Measurements from ENCODE around the gene MAN2A2. TPM values are rescaled to one million over a fixed set of nuclear protein-coding genes. Genes with fewer than 3 reads are reported as not detected.

MAN2A2 gene
- total RNA-seq, 5 donors from 2014 or later (not counting 1 experiment from before 2014, with no cell fraction given), result 119 to 158 (median 142) TPM

- DNase-seq (no peak), ATAC-seq (replicated peaks in 1 of 4) (no peak)
- POLR2A ChIA-PET, result no interaction called here
- 95% methylated on average over 6 of the region's 9 CpGs for WGBS (ENCODE audit: insufficient coverage)
- H3K9me3 ChIP-seq, result no peaks in the 10 kb centered on the region
- Mint-ChIP-seq H3K9me3 (no peaks in the 10 kb centered on the region), H3K36me3 (peaks cover 29% of the 10 kb centered on the region), H3K27ac (no peak overlapping the region), H3K4me1 (no peaks in the 10 kb centered on the region), H3K27me3 (no peaks in the 10 kb centered on the region), H3K4me3 (no peak overlapping the region)
- no peaks in the 10 kb centered on the region for H3K27me3 ChIP-seq (replicated peaks in 1 of 2; ENCODE audit: control insufficient read depth in 2 of 2, extremely low read depth in 1 of 2, insufficient read depth in 2 of 2, low read length in 1 of 2)
- no peaks in the 10 kb centered on the region for H3K4me1 ChIP-seq (ENCODE audit: control insufficient read depth in 1 of 2, extremely low read depth in 1 of 2, insufficient read depth in 2 of 2, low read length in 2 of 2)
- H3K27ac ChIP-seq (ENCODE audit: low read length), result no peak overlapping the region
- peaks cover 6 to 25% of the 10 kb centered on the region in 2 donors for H3K36me3 ChIP-seq (ENCODE audit: control insufficient read depth in 2 of 2, extremely low read depth in 1 of 2, insufficient read depth in 1 of 2, low read length in 1 of 2)
- CTCF ChIA-PET, result no interaction called here
- H3K4me3 ChIP-seq (ENCODE audit: control insufficient read depth in 1 of 2, extremely low read depth in 1 of 2, low read length in 1 of 2), result no peak overlapping the region
Measured at GRCh38 chr15:90966262-90966661, 63.2 kb downstream of the MAN2A2 start.

- 100% methylated on average over 3 of the region's 5 CpGs for WGBS (ENCODE audit: insufficient coverage)
- POLR2A ChIA-PET, result no interaction called here
- Mint-ChIP-seq H3K4me3 (no peak overlapping the region), H3K9me3 (no peaks in the 10 kb centered on the region), H3K4me1 (no peaks in the 10 kb centered on the region), H3K36me3 (peaks cover 19% of the 10 kb centered on the region), H3K27me3 (no peaks in the 10 kb centered on the region), H3K27ac (no peak overlapping the region)
- CTCF ChIA-PET, result interaction anchor here in 1 of 2 donors (0.5 to 0.6 kb wide), 2 partner anchors 10 to 700 kb away, joined by 3 to 4 read pairs; no protein-coding TSS in a partner anchor
- H3K27ac ChIP-seq (ENCODE audit: low read length), result no peak overlapping the region
- ATAC-seq (replicated peaks in 1 of 4), result no peak
- peaks cover 4 to 22% of the 10 kb centered on the region in 2 donors for H3K36me3 ChIP-seq (ENCODE audit: control insufficient read depth in 2 of 2, extremely low read depth in 1 of 2, insufficient read depth in 1 of 2, low read length in 1 of 2)
- no peaks in the 10 kb centered on the region for H3K4me1 ChIP-seq (ENCODE audit: control insufficient read depth in 1 of 2, extremely low read depth in 1 of 2, insufficient read depth in 2 of 2, low read length in 2 of 2)
- H3K9me3 ChIP-seq, result no peaks in the 10 kb centered on the region
- H3K4me3 ChIP-seq (ENCODE audit: control insufficient read depth in 1 of 2, extremely low read depth in 1 of 2, low read length in 1 of 2), result no peak overlapping the region
- H3K27me3 ChIP-seq (replicated peaks in 1 of 2; ENCODE audit: control insufficient read depth in 2 of 2, extremely low read depth in 1 of 2, insufficient read depth in 2 of 2, low read length in 1 of 2), result no peaks in the 10 kb centered on the region
- DNase-seq, result no peak
Measured at GRCh38 chr15:90967206-90967605, 64.1 kb downstream of the MAN2A2 start.

GRCh38 chr15:90968434-90968833, 65.3 kb downstream of the MAN2A2 start:
- no peaks in the 10 kb centered on the region for H3K9me3 ChIP-seq
- no peak overlapping the region for H3K4me3 ChIP-seq (ENCODE audit: control insufficient read depth in 1 of 2, extremely low read depth in 1 of 2, low read length in 1 of 2)
- no peak for DNase-seq
- Mint-ChIP-seq H3K9me3 (no peaks in the 10 kb centered on the region), H3K27me3 (no peaks in the 10 kb centered on the region), H3K27ac (no peak overlapping the region), H3K36me3 (peaks cover 14% of the 10 kb centered on the region), H3K4me1 (no peaks in the 10 kb centered on the region), H3K4me3 (no peak overlapping the region)
- ATAC-seq (replicated peaks in 1 of 4), result no peak
- POLR2A ChIA-PET, result interaction anchor here in 1 of 2 donors (0.6 kb wide), 1 partner anchor 10 kb away, joined by 3 read pairs; no protein-coding TSS in a partner anchor
- no peaks in the 10 kb centered on the region for H3K27me3 ChIP-seq (replicated peaks in 1 of 2; ENCODE audit: control insufficient read depth in 2 of 2, extremely low read depth in 1 of 2, insufficient read depth in 2 of 2, low read length in 1 of 2)
- CTCF ChIA-PET, result no interaction called here
- peaks cover 4 to 15% of the 10 kb centered on the region in 2 donors for H3K36me3 ChIP-seq (ENCODE audit: control insufficient read depth in 2 of 2, extremely low read depth in 1 of 2, insufficient read depth in 1 of 2, low read length in 1 of 2)
- WGBS (ENCODE audit: insufficient coverage), result 100% methylated on average over 1 of the region's 1 CpG
- no peak overlapping the region for H3K27ac ChIP-seq (ENCODE audit: low read length)
- no peaks in the 10 kb centered on the region for H3K4me1 ChIP-seq (ENCODE audit: control insufficient read depth in 1 of 2, extremely low read depth in 1 of 2, insufficient read depth in 2 of 2, low read length in 2 of 2)

- H3K27ac ChIP-seq (ENCODE audit: low read length), result no peak overlapping the region
- no peaks in the 10 kb centered on the region for H3K9me3 ChIP-seq
- Mint-ChIP-seq H3K9me3 (no peaks in the 10 kb centered on the region), H3K27me3 (no peaks in the 10 kb centered on the region), H3K4me3 (no peak overlapping the region), H3K4me1 (no peaks in the 10 kb centered on the region), H3K36me3 (peaks cover 22% of the 10 kb centered on the region), H3K27ac (no peak overlapping the region)
- WGBS (ENCODE audit: insufficient coverage), result 90% methylated on average over 4 of the region's 7 CpGs
- no peak for ATAC-seq (replicated peaks in 1 of 4)
- no peaks in the 10 kb centered on the region for H3K4me1 ChIP-seq (ENCODE audit: control insufficient read depth in 1 of 2, extremely low read depth in 1 of 2, insufficient read depth in 2 of 2, low read length in 2 of 2)
- H3K4me3 ChIP-seq (ENCODE audit: control insufficient read depth in 1 of 2, extremely low read depth in 1 of 2, low read length in 1 of 2), result no peak overlapping the region
- H3K27me3 ChIP-seq (replicated peaks in 1 of 2; ENCODE audit: control insufficient read depth in 2 of 2, extremely low read depth in 1 of 2, insufficient read depth in 2 of 2, low read length in 1 of 2), result no peaks in the 10 kb centered on the region
- peaks cover 4 to 11% of the 10 kb centered on the region in 2 donors for H3K36me3 ChIP-seq (ENCODE audit: control insufficient read depth in 2 of 2, extremely low read depth in 1 of 2, insufficient read depth in 1 of 2, low read length in 1 of 2)
- ChIA-PET POLR2A (no interaction called here), CTCF (no interaction called here)
- no peak for DNase-seq
Measured at GRCh38 chr15:90970274-90970673, 67.2 kb downstream of the MAN2A2 start.

GRCh38 chr15:90972133-90972532, 69.0 kb downstream of the MAN2A2 start:
- CTCF ChIA-PET, result interaction anchor here in 1 of 2 donors (0.6 kb wide), 1 partner anchor 563 kb away, joined by 3 read pairs; no protein-coding TSS in a partner anchor

More at GRCh38 chr15:90972133-90972532, 69.0 kb downstream of the MAN2A2 start:
- peaks cover 18% of the 10 kb centered on the region for H3K36me3 Mint-ChIP-seq
- ATAC-seq (replicated peaks in 1 of 4) (no peak), DNase-seq (no peak)
- H3K4me3 Mint-ChIP-seq, result no peak overlapping the region
- Histone ChIP-seq H3K4me3 (ENCODE audit: control insufficient read depth in 1 of 2, extremely low read depth in 1 of 2, low read length in 1 of 2) (no peak overlapping the region), H3K9me3 (no peaks in the 10 kb centered on the region), H3K36me3 (ENCODE audit: control insufficient read depth in 2 of 2, extremely low read depth in 1 of 2, insufficient read depth in 1 of 2, low read length in 1 of 2) (peaks cover 0 to 13% of the 10 kb centered on the region in 2 donors), H3K27me3 (replicated peaks in 1 of 2; ENCODE audit: control insufficient read depth in 2 of 2, extremely low read depth in 1 of 2, insufficient read depth in 2 of 2, low read length in 1 of 2) (no peaks in the 10 kb centered on the region), H3K4me1 (ENCODE audit: control insufficient read depth in 1 of 2, extremely low read depth in 1 of 2, insufficient read depth in 2 of 2, low read length in 2 of 2) (no peaks in the 10 kb centered on the region), H3K27ac (ENCODE audit: low read length) (no peak overlapping the region)
- no peaks in the 10 kb centered on the region for H3K9me3 Mint-ChIP-seq
- no peaks in the 10 kb centered on the region for H3K4me1 Mint-ChIP-seq
- H3K27ac Mint-ChIP-seq, result no peak overlapping the region
- H3K27me3 Mint-ChIP-seq, result no peaks in the 10 kb centered on the region
- POLR2A ChIA-PET, result interaction anchor here in 1 of 2 donors (0.6 kb wide), 2 partner anchors 31 to 71 kb away, joined by 6 to 9 read pairs; no protein-coding TSS in a partner anchor
- WGBS (ENCODE audit: insufficient coverage), result no CpG with 5 or more reads among the region's 5 CpGs

Other genes with a start within 250 kb of the MAN2A2 start
- gene BLM, start 186.0 kb upstream of the MAN2A2 start, total RNA-seq, result 1 to 10 TPM; 4.9 to 9.4 (median 6.2) TPM
- 10 to 100 TPM; 52.8 to 74.0 (median 61.4) TPM for gene FURIN, start 34.7 kb upstream of the MAN2A2 start, total RNA-seq
- gene FES, start 18.8 kb upstream of the MAN2A2 start, total RNA-seq, result 1 to 10 TPM; 3.2 to 5.2 (median 4.3) TPM
- 10 to 100 TPM; 14.4 to 28.6 (median 26.2) TPM for gene HDDC3, start 29.2 kb downstream of the MAN2A2 start, total RNA-seq
- 10 to 100 TPM; 39.4 to 80.3 (median 72.2) TPM for gene UNC45A, start 32.0 kb downstream of the MAN2A2 start, total RNA-seq
- 10 to 100 TPM in 3 of 5 donors, 1 to 10 TPM in 2; 5.7 to 21.2 (median 15.8) TPM for gene RCCD1, start 51.6 kb downstream of the MAN2A2 start, total RNA-seq
- 10 to 100 TPM in 2 of 5 donors, 1 to 10 TPM in 3; 4.7 to 25.9 (median 6.8) TPM for gene PRC1, start 91.2 kb downstream of the MAN2A2 start, total RNA-seq
- 10 to 100 TPM; 19.3 to 29.8 (median 26.0) TPM for gene VPS33B, start 119.3 kb downstream of the MAN2A2 start, total RNA-seq
- under 1 TPM in 3 of 5 donors, not detected in 2; 0.03 to 0.13 (median 0.09) TPM for gene SV2B, start 197.0 kb downstream of the MAN2A2 start, total RNA-seq

Measured in T-cell (primary cell).